Right lobe of liver (tissue), 6 donors: ENCODE results near the gene BRSK1. TPM values are rescaled to one million over a fixed set of nuclear protein-coding genes. Genes with fewer than 3 reads are reported as not detected.

ENCODE experiments used
- ATAC-seq, 4 donors: fragments of 200-7000 bp; cut with Tn5 transposase; one replicate each; pipeline ENCODE4 v1.9.1; 2020; ENCODE audit warnings: mild to moderate bottlenecking in 4 of 4, moderate library complexity in 4 of 4
- DNase-seq, 3 donors: peaks; one replicate each; pipeline ENCODE4 v3.0.0-alpha.2; 2020
- H3K27ac ChIP-seq, 3 donors: fragments of 200-600 bp; one replicate each; pipeline ENCODE4 v1.8.0; 2022
- H3K27me3 ChIP-seq, 2 donors: fragments of 200-600 bp; one replicate each; pipeline ENCODE4 v1.8.0; 2022
- H3K36me3 ChIP-seq, 4 donors: fragments of 200-600 bp; sonication (generic) in 1 of 4; one replicate each; pipeline versions ENCODE4 v1.5.1 to v1.8.0; 2017 to 2022; ENCODE audit warnings: control low read depth in 1 of 4
- H3K4me1 ChIP-seq, 4 donors: fragments of 200-600 bp; sonication (generic) in 1 of 4; one replicate each; pipeline versions ENCODE4 v1.5.1 to v1.8.0; 2017 to 2022; ENCODE audit warnings: control low read depth in 1 of 4
- H3K4me3 ChIP-seq, 3 donors: fragments of 200-600 bp; one replicate each; pipeline ENCODE4 v1.8.0; 2022
- H3K9me3 ChIP-seq, 4 donors: fragments of 200-600 bp; sonication (generic) in 1 of 4; one replicate each; pipeline versions ENCODE4 v1.5.1 to v1.8.0; 2017 to 2022; ENCODE audit warnings: control low read depth in 1 of 4
- POLR2A ChIP-seq: fragments of 450-650 bp; IDR thresholded peaks from one replicate; pipeline ENCODE4 v1.6.1; 2017; ENCODE audit warnings: antibody characterized with exemption, mild to moderate bottlenecking
- WGBS: methylation state at CpG from one replicate; pipeline ENCODE4 v1.1.6; 2018; ENCODE audit warnings: low coverage, low lambda C conversion rate; ENCODE audit not compliant: insufficient coverage; ENCODE audit errors: missing lambda C conversion rate; 5-methylcytosine and 5-hydroxymethylcytosine counted together
- intact Hi-C, 2 donors: fragments of 100-400 bp; cut with DNase I; formaldehyde crosslinking; loops; one replicate each; pipeline versions ENCODE4 v1.11.2 to v1.14.1; 2022
- total RNA-seq, 6 experiments: library from RNA; depleted of rRNA in 2 of 6; stranded (reverse); fragments of >200 nt in 2 of 6; fragmentation: NEBNext Ultra II Directional in 3 of 6; extraction: Animal tissue kit (Norgen Biotek cat#: 25700) in 3 of 6; gene quantifications; one replicate each; pipeline versions ENCODE4 v1.1.0 to v1.2.4, GENCODE V29; 2016 to 2023
- TF ChIP-seq, protein P1 (sequence below), 4 donors: fragments of 200-600 bp in 3 of 4; fragments of 450-650 bp in 1 of 4; IDR thresholded peaks; one replicate each; pipeline versions ENCODE4 v1.5.1 to v1.8.0; 2016 to 2022; ENCODE audit warnings: antibody characterized with exemption in 4 of 4, mild to moderate bottlenecking in 2 of 4
- donor health status: DM: no; HTN: yes; CAD: no.
- donor health status: DM: no; HTN: no; CAD: no.
- donor health status: DM: no; HTN: no; CAD: no.
- donor health status: DM: no; HTN: yes; CAD: no.
- donor health status: DM: no; HTN: yes; CAD: no.

The BRSK1 gene
- total RNA-seq, 6 experiments from 2014 or later = 0.20 to 0.29 (median 0.24) TPM; not detected in 3

- ATAC-seq = no peak
- H3K27ac ChIP-seq = no peak overlapping the region
- no peak overlapping the region for H3K4me3 ChIP-seq
Measured at GRCh38 chr19:55252760-55253663, 30.8 kb upstream of the BRSK1 start.

GRCh38 chr19:55253842-55254624, 29.8 kb upstream of the BRSK1 start:
- Histone ChIP-seq H3K4me1 (peaks cover 0 to 23% (median 11%) of the 10 kb centered on the region in 4 donors), H3K27ac (peak overlapping the region in 2 of 3 donors; percentile 50 to 54), H3K4me3 (peak overlapping the region in 2 of 3 donors; percentile 16 to 22), H3K27me3 (no peaks in the 10 kb centered on the region), H3K9me3 (peaks cover 0 to under 1% (median 0%) of the 10 kb centered on the region in 4 donors), H3K36me3 (no peaks in the 10 kb centered on the region)
- TF ChIP-seq, protein P1, sequence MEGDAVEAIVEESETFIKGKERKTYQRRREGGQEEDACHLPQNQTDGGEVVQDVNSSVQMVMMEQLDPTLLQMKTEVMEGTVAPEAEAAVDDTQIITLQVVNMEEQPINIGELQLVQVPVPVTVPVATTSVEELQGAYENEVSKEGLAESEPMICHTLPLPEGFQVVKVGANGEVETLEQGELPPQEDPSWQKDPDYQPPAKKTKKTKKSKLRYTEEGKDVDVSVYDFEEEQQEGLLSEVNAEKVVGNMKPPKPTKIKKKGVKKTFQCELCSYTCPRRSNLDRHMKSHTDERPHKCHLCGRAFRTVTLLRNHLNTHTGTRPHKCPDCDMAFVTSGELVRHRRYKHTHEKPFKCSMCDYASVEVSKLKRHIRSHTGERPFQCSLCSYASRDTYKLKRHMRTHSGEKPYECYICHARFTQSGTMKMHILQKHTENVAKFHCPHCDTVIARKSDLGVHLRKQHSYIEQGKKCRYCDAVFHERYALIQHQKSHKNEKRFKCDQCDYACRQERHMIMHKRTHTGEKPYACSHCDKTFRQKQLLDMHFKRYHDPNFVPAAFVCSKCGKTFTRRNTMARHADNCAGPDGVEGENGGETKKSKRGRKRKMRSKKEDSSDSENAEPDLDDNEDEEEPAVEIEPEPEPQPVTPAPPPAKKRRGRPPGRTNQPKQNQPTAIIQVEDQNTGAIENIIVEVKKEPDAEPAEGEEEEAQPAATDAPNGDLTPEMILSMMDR (IDR thresholded peaks at IDR 0.05) = no peak
- TF ChIP-seq POLR2A = no peak
- DNase-seq = no peak
- intact Hi-C loops = loop anchor here in 1 of 2 donors (10.0 kb wide), 1 partner anchor 59 kb away; no protein-coding TSS in a partner anchor
- peak in 1 of 4 donors; percentile 5 for ATAC-seq
- WGBS = 52% methylated on average over 11 of the region's 23 CpGs

More at GRCh38 chr19:55252760-55253663, 30.8 kb upstream of the BRSK1 start:
- H3K9me3 ChIP-seq = no peaks in the 10 kb centered on the region
- no peak for TF ChIP-seq POLR2A
- TF ChIP-seq, protein P1 (IDR thresholded peaks at IDR 0.05) = no peak
- DNase-seq = no peak
- no peaks in the 10 kb centered on the region for H3K36me3 ChIP-seq
- peaks cover 0 to 23% (median 10%) of the 10 kb centered on the region in 4 donors for H3K4me1 ChIP-seq
- intact Hi-C loops = loop anchor here in 1 of 2 donors (10.0 kb wide), 1 partner anchor 58 kb away; no protein-coding TSS in a partner anchor
- H3K27me3 ChIP-seq = no peaks in the 10 kb centered on the region
- 72% methylated on average over 13 of the region's 21 CpGs for WGBS

- peak overlapping the region in 2 of 3 donors; percentile 16 to 22 for H3K4me3 ChIP-seq
- WGBS = 75% methylated on average over 2 of the region's 6 CpGs
- ATAC-seq = no peak
Measured at GRCh38 chr19:55254625-55254977, 29.2 kb upstream of the BRSK1 start.

More at GRCh38 chr19:55254625-55254977, 29.2 kb upstream of the BRSK1 start:
- DNase-seq = no peak
- Histone ChIP-seq H3K9me3 (peaks cover 0 to 2% (median 0%) of the 10 kb centered on the region in 4 donors), H3K27me3 (no peaks in the 10 kb centered on the region), H3K27ac (peak overlapping the region in 2 of 3 donors; percentile 50 to 54), H3K36me3 (no peaks in the 10 kb centered on the region), H3K4me1 (peaks cover 0 to 25% (median 13%) of the 10 kb centered on the region in 4 donors)
- TF ChIP-seq POLR2A = no peak
- TF ChIP-seq, protein P1 (IDR thresholded peaks at IDR 0.05) = no peak
- intact Hi-C loops = loop anchor here in 1 of 2 donors (10.0 kb wide), 1 partner anchor 60 kb away; no protein-coding TSS in a partner anchor
